Spleen (tissue), 11 donors: ENCODE results near the gene TOP2B. TPM values are rescaled to one million over a fixed set of nuclear protein-coding genes. Genes with fewer than 3 reads are reported as not detected.

Source experiments
- DNase-seq: peaks from one replicate; pipeline ENCODE4 v3.0.0-alpha.2; 2020
- H3K27ac ChIP-seq, 8 donors: fragments of 200-600 bp; sonication (generic) in 7 of 8; 1 replicate in 4 of 8; 2 replicates in 4 of 8; pipeline versions ENCODE4 v1.5.0 to v1.8.0; 2016 to 2021; ENCODE audit warnings: inconsistent platforms in 4 of 8, mild to moderate bottlenecking in 4 of 8, moderate library complexity in 1 of 8
- H3K27me3 ChIP-seq, 7 donors: fragments of 200-600 bp; sonication (generic) in 6 of 7; replicated peaks in 1 of 7; 1 replicate in 4 of 7; 2 replicates in 3 of 7; pipeline versions ENCODE4 v1.5.0 to v1.8.0; 2016 to 2021; ENCODE audit warnings: inconsistent platforms in 3 of 7, mild to moderate bottlenecking in 1 of 7
- H3K36me3 ChIP-seq, 6 donors: fragments of 200-600 bp; sonication (generic) in 5 of 6; 1 replicate in 4 of 6; 2 replicates in 2 of 6; pipeline versions ENCODE4 v1.5.0 to v1.8.0; 2016 to 2021; ENCODE audit warnings: inconsistent platforms in 2 of 6
- H3K4me1 ChIP-seq, 6 donors: fragments of 200-600 bp; sonication (generic) in 5 of 6; 1 replicate in 3 of 6; 2 replicates in 3 of 6; pipeline versions ENCODE4 v1.5.0 to v1.8.0; 2016 to 2021; ENCODE audit warnings: inconsistent platforms in 3 of 6
- H3K4me3 ChIP-seq, 8 donors: fragments of 200-600 bp; sonication (generic) in 7 of 8; 1 replicate in 4 of 8; 2 replicates in 4 of 8; pipeline versions ENCODE4 v1.5.0 to v1.8.0; 2016 to 2021; ENCODE audit warnings: inconsistent platforms in 4 of 8, mild to moderate bottlenecking in 4 of 8, moderate library complexity in 2 of 8
- H3K9me3 ChIP-seq, 8 donors: fragments of 200-600 bp; sonication (generic) in 7 of 8; 1 replicate in 4 of 8; 2 replicates in 4 of 8; pipeline versions ENCODE4 v1.5.0 to v1.8.0; 2016 to 2021; ENCODE audit warnings: inconsistent platforms in 4 of 8
- POLR2A ChIP-seq, 3 donors: fragments of 450-650 bp; IDR thresholded peaks; one replicate each; pipeline ENCODE4 v1.5.1; 2017; ENCODE audit warnings: antibody characterized with exemption in 3 of 3, mild to moderate bottlenecking in 1 of 3
- POLR2AphosphoS5 ChIP-seq, 3 donors: sonication (generic); formaldehyde crosslinking; IDR thresholded peaks; one replicate each; pipeline ENCODE4 v1.5.1; 2017; ENCODE audit warnings: antibody characterized with exemption in 3 of 3
- WGBS, 5 donors: extraction: QIAGEN DNeasy Blood & Tissue Kit in 3 of 5; methylation state at CpG; one replicate each; pipeline versions ENCODE4 v1.1.5 to v1.1.7; 2013 to 2018; 5-methylcytosine and 5-hydroxymethylcytosine counted together
- intact Hi-C: fragments of 100-400 bp; cut with DNase I; formaldehyde crosslinking; loops from one replicate; pipeline ENCODE4 v1.15.0; 2023; ENCODE audit warnings: low total_unique reads
- polyA plus RNA-seq, 3 donors: library from polyadenylated mRNA; stranded (reverse); fragments of 200-250 nt; gene quantifications; one replicate each; pipeline ENCODE4 v1.2.1, GENCODE V29; 2013
- total RNA-seq, 7 donors: library from RNA; depleted of rRNA in 3 of 7; stranded (reverse); fragments of >200 nt in 3 of 7; fragmentation: NEBNext Ultra II Directional in 4 of 7; extraction: Animal tissue kit (Norgen Biotek cat#: 25700) in 4 of 7; gene quantifications; one replicate each; pipeline versions ENCODE4 v1.1.0 to v1.2.1, GENCODE V29; 2016 to 2021
- TF ChIP-seq, protein P1 (sequence below), 11 experiments: fragments of 200-600 bp in 7 of 11; fragments of 450-650 bp in 4 of 11; sonication (generic) in 4 of 11; IDR thresholded peaks in 8 of 11; conservative IDR thresholded peaks in 3 of 11; 1 replicate in 7 of 11; 2 replicates in 4 of 11; pipeline versions ENCODE4 v1.4.0 to v1.8.0; 2016 to 2021; ENCODE audit warnings: antibody characterized with exemption in 11 of 11, inconsistent platforms in 4 of 11, mild to moderate bottlenecking in 1 of 11
- donor health status: healthy with polysubstance abuse.
- donor health status: DM: no; HTN: no; CAD: no; lungs with moderate emphysema.
- donor health status: DM: no; HTN: no; CAD: no.
- donor health status: Bipolar disorder and iron deficiency.
- donor health status: healthy.
- donor health status: DM: no; HTN: no; CAD: no.
- donor health status: DM: yes; HTN: yes; CAD: no.

Gene TOP2B
- total and polyA plus RNA-seq, 10 donors, result 56.2 to 135 (median 118) TPM

DNA sequence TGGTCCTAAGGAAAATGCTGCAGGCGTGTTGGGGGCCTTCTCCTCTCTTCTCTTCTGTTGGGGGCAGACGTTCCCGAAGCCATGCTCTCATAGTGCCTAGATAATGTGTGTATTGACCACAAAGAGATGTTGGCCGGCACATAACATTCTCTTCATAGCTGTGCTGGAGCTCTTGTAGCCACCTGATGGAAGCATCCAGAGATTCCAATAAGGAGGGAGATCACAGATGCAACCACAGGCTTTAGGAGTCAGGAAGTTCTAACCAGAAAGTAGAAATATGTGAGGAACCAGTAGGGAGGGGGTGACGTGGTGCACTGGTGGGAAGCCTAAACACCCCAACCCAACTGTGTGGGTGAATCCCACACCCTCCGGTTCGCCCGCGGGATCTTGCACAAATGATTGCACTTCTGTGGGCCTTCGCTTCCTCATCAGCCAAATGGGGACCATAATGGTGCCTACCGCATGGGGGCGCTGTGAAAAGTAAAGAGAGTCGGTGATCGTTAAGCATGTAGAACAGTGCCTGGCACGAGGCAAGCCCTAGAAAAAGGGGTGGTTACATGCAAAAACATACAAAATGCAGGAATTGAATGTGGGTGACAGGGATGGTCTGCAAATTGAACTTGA, 87.8 kb downstream of the TOP2B start:
- TF ChIP-seq POLR2AphosphoS5 (IDR thresholded peaks at IDR 0.05) (no peak), POLR2A (IDR thresholded peaks at IDR 0.05) (no peak)
- TF ChIP-seq, protein P1, sequence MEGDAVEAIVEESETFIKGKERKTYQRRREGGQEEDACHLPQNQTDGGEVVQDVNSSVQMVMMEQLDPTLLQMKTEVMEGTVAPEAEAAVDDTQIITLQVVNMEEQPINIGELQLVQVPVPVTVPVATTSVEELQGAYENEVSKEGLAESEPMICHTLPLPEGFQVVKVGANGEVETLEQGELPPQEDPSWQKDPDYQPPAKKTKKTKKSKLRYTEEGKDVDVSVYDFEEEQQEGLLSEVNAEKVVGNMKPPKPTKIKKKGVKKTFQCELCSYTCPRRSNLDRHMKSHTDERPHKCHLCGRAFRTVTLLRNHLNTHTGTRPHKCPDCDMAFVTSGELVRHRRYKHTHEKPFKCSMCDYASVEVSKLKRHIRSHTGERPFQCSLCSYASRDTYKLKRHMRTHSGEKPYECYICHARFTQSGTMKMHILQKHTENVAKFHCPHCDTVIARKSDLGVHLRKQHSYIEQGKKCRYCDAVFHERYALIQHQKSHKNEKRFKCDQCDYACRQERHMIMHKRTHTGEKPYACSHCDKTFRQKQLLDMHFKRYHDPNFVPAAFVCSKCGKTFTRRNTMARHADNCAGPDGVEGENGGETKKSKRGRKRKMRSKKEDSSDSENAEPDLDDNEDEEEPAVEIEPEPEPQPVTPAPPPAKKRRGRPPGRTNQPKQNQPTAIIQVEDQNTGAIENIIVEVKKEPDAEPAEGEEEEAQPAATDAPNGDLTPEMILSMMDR (IDR thresholded peaks at IDR 0.05 in 8 of 11, conservative IDR thresholded peaks at IDR 0.05 in 3 of 11), result no peak
- Histone ChIP-seq H3K27ac (no peak overlapping the region), H3K27me3 (no peaks in the 10 kb centered on the region), H3K36me3 (peaks cover 0 to 9% (median 0%) of the 10 kb centered on the region in 6 donors), H3K9me3 (no peaks in the 10 kb centered on the region), H3K4me3 (no peak overlapping the region), H3K4me1 (no peaks in the 10 kb centered on the region)
- WGBS, 5 donors, result 80 to 94% (median 83%) methylated on average over 15 of the region's 15 CpGs
- intact Hi-C loops, result no loop called here
- no peak for DNase-seq

DNA sequence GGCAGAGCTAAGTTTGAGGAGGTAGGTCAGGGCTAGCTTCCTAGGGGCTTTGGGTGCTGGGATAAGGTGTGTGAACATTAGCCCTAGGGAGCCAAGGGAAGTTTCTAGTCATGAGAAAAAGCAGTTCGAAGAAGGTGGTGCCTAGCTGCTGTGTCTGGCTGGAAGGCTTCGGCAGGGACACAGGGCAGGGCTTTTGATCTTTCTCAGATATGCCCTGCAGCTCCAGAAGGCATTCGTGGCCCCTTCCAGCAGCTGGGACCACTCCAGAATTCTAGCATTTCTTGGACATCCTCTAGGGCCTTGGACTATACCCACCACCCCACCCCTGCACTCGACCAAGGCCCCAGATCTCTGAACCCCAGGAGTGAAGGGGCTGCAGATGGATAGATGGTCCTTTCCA, 88.6 kb downstream of the TOP2B start:
- H3K9me3 ChIP-seq, result no peaks in the 10 kb centered on the region
- H3K4me3 ChIP-seq, result no peak overlapping the region
- TF ChIP-seq, protein P1 (IDR thresholded peaks at IDR 0.05 in 8 of 11, conservative IDR thresholded peaks at IDR 0.05 in 3 of 11), result no peak
- TF ChIP-seq POLR2A (IDR thresholded peaks at IDR 0.05), result no peak
- TF ChIP-seq POLR2AphosphoS5 (IDR thresholded peaks at IDR 0.05), result no peak
- no peak overlapping the region for H3K27ac ChIP-seq
- no peaks in the 10 kb centered on the region for H3K4me1 ChIP-seq
- no peak for DNase-seq
- H3K27me3 ChIP-seq, result no peaks in the 10 kb centered on the region
- H3K36me3 ChIP-seq, result peaks cover 0 to 6% (median 0%) of the 10 kb centered on the region in 6 donors
- intact Hi-C loops, result no loop called here
- WGBS, 5 donors, result 70 to 83% (median 77%) methylated on average over 4 of the region's 4 CpGs

DNA sequence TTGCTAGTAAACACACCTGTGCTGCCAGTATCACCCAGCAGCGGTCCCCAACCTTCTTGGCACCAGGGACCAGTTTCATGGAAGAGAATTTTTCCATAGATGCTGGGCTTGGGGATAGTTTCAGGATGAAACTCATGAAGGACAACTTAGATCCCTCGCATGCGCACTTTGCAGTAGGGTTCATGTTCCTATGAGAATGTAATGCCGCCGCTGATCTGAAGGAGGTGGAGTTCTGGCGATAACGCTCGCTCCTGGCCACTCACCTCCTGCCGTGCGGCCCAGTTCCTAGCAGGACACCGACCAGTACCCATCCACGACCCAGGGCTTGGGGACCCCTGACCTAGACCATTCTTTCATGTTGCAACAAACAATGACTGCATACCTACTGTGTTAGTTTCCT, 89.7 kb downstream of the TOP2B start:
- no peaks in the 10 kb centered on the region for H3K4me1 ChIP-seq
- no peaks in the 10 kb centered on the region for H3K27me3 ChIP-seq
- H3K36me3 ChIP-seq, result no peaks in the 10 kb centered on the region
- WGBS, 5 donors, result 91 to 94% (median 93%) methylated on average over 12 of the region's 12 CpGs
- intact Hi-C loops, result no loop called here
- H3K9me3 ChIP-seq, result no peaks in the 10 kb centered on the region
- no peak for DNase-seq
- TF ChIP-seq POLR2A (IDR thresholded peaks at IDR 0.05) (no peak), POLR2AphosphoS5 (IDR thresholded peaks at IDR 0.05) (no peak)
- TF ChIP-seq, protein P1 (IDR thresholded peaks at IDR 0.05 in 8 of 11, conservative IDR thresholded peaks at IDR 0.05 in 3 of 11), result no peak
- no peak overlapping the region for H3K27ac ChIP-seq
- no peak overlapping the region for H3K4me3 ChIP-seq

DNA sequence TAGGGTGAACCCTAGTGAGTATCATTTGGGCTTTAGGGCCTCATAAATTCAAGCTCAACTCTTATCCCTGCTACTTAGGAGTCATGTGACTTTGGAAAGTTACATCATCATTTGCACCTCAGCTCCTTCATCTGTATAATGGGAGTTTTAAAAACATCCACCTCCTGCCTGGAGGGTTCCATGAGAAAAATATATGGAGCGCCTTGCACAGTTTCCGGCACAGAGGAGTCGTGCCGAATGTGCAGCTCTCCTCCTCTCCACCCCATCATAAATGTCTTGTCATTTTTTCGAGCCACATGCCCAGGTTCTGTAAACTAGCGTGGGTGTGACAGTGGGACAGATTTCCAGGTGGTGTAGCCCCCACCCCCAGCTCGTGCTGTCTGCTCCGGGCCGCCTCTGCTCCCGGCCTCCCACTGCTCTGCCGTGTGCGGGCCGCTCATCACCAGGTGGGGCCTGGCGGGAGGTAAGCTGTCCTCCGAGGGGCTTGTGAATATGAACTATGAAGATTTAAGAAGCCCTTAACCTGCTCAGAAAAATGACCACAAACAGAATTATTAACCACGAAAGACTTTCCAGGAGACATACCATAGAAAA, 90.4 kb downstream of the TOP2B start:
- intact Hi-C loops, result no loop called here
- TF ChIP-seq POLR2A (IDR thresholded peaks at IDR 0.05) (no peak), POLR2AphosphoS5 (IDR thresholded peaks at IDR 0.05) (no peak)
- TF ChIP-seq, protein P1 (IDR thresholded peaks at IDR 0.05 in 8 of 11, conservative IDR thresholded peaks at IDR 0.05 in 3 of 11), result no peak
- Histone ChIP-seq H3K27me3 (no peaks in the 10 kb centered on the region), H3K4me3 (no peak overlapping the region), H3K27ac (no peak overlapping the region), H3K9me3 (no peaks in the 10 kb centered on the region), H3K4me1 (no peaks in the 10 kb centered on the region), H3K36me3 (no peaks in the 10 kb centered on the region)
- DNase-seq, result no peak
- 92 to 96% (median 94%) methylated on average over 16 of the region's 16 CpGs for WGBS, 5 donors
